Kidney epithelial cell (primary cell): ENCODE data around the gene OTUD4. TPM values are rescaled to one million over a fixed set of nuclear protein-coding genes. Genes with fewer than 3 reads are reported as not detected.
A peak's percentile ranks its signal among the peaks of the same experiment; 100 is the strongest.
"Not testable (repeated sequence)": the region's sequence is repeated elsewhere in the genome, so short reads cannot be mapped to it uniquely, and the experiment has no call there.

Experiments used
- DNase-seq: peaks from one replicate; pipeline ENCODE4 v3.0.0-alpha.2; 2010; ENCODE audit warnings: low read depth
- H3K27me3 ChIP-seq: 2 replicates; pipeline ENCODE4 v1.6.0; 2011; ENCODE audit warnings: low read length; ENCODE audit not compliant: control insufficient read depth, insufficient read depth
- H3K36me3 ChIP-seq: 2 replicates; pipeline ENCODE4 v1.5.1; 2011; ENCODE audit warnings: low read length; ENCODE audit not compliant: control insufficient read depth, insufficient read depth
- H3K4me3 ChIP-seq: 2 replicates; pipeline ENCODE4 v1.5.1; 2011; ENCODE audit warnings: low read depth, mild to moderate bottlenecking, control low read depth, low read length
- total RNA-seq: library from RNA; depleted of rRNA; stranded (reverse); fragments of >200 nt; gene quantifications from 2 replicates; pipeline ENCODE4 v1.2.3, GENCODE V29; 2015
- TF ChIP-seq, protein P1 (sequence below): IDR thresholded peaks from 2 replicates; pipeline ENCODE4 v1.5.1; 2011; ENCODE audit warnings: mild to moderate bottlenecking, moderate library complexity, low read length, control low read depth, inconsistent platforms; ENCODE audit not compliant: insufficient read depth, poor library complexity, severe bottlenecking

Gene OTUD4
- total RNA-seq, 1 donor from 2014 or later, result 33.7 TPM

DNA sequence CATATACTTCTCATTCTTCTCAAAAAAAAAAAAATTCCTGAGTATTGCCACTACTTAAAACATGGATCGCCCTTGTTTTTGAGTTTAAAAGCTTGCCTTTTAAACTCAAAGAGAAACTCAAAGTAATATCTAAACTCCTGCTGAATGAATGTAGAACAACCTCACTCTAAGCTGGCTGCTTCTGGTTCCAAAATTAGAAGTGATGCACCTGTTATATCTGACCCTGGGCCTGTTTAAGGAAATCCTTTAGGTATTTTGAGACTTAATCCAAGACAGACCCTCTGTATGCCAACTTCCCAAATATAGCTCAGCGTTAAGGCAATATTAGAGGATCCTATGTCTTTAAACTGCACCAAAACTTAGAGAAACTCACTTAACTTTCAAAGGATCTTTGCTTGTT is 1.8 kb upstream of the OTUD4 start:
- Histone ChIP-seq H3K4me3 (no peak overlapping the region), H3K36me3 (no peaks in the 10 kb centered on the region), H3K27me3 (no peaks in the 10 kb centered on the region)
- no peak for DNase-seq
- TF ChIP-seq, protein P1, sequence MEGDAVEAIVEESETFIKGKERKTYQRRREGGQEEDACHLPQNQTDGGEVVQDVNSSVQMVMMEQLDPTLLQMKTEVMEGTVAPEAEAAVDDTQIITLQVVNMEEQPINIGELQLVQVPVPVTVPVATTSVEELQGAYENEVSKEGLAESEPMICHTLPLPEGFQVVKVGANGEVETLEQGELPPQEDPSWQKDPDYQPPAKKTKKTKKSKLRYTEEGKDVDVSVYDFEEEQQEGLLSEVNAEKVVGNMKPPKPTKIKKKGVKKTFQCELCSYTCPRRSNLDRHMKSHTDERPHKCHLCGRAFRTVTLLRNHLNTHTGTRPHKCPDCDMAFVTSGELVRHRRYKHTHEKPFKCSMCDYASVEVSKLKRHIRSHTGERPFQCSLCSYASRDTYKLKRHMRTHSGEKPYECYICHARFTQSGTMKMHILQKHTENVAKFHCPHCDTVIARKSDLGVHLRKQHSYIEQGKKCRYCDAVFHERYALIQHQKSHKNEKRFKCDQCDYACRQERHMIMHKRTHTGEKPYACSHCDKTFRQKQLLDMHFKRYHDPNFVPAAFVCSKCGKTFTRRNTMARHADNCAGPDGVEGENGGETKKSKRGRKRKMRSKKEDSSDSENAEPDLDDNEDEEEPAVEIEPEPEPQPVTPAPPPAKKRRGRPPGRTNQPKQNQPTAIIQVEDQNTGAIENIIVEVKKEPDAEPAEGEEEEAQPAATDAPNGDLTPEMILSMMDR, result no peak

- Histone ChIP-seq H3K36me3 (no peaks in the 10 kb centered on the region), H3K4me3 (peak overlapping the region; percentile 52), H3K27me3 (no peaks in the 10 kb centered on the region)
- DNase-seq, result no peak
- TF ChIP-seq, protein P1, result no peak
Measured at GRCh38 chr4:145181091-145181501, 707 bp upstream of the OTUD4 start.

GRCh38 chr4:145179861-145180297 is 510 bp downstream of the OTUD4 start:
- not testable (repeated sequence) for DNase-seq, H3K27me3 ChIP-seq, H3K36me3 ChIP-seq
- peak overlapping the region; percentile 69 for H3K4me3 ChIP-seq

DNA sequence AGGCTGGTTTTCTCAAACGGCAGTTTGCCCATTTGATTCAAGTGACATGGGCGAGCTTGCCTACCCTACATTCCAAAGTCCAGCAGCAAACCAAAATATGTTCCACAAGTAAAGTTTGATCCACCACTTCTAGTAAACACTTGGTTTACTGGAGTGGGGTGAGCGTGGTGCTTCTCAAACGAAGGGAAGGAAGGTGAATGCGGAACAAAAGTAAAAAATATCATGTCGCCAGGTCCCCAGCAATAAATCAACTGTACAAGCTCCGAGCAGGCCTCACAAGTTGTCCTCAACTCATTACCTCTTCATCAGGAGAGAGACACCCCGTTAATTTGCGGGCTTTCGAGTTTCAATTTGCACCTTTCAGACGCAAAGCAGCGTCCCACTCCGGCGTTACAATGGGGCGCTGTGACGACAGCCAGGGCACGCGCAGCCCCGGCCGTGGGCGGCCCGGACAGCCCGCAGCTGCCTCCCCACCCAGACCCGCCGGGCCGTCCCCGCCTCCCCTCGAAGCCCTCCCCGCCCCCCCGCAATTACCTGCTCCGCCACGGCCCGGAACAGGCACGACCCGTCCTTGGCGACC is 1.0 kb downstream of the OTUD4 start:
- no peak for DNase-seq
- Histone ChIP-seq H3K36me3 (no peaks in the 10 kb centered on the region), H3K27me3 (no peaks in the 10 kb centered on the region), H3K4me3 (peak overlapping the region; percentile 69)
- TF ChIP-seq, protein P1, result no peak

DNA sequence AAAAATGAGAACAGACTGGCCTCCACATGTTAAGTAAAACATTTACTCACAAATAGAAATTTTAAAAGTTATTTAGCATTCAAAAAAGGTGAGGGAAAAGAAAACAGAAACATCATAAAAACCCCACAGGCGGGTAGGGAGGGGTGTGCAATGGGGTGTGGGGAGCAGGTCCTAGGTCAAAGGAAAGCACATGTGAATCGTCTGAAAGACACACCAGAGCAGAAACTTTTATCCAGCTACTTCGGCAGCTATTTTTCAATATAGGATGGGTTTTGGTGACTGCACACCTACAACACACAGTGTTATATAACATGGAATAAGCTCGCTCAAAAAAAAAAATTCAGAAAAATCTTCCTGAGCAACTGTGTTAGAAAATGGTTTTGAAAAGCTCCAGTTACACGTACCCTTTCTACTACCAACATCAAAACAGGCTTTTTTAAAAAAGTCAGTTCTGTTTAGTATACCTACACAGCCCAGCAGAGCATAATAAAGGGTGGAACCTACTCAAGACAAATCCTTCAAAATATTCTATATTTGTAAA is 1.6 kb downstream of the OTUD4 start:
- H3K27me3 ChIP-seq, result no peaks in the 10 kb centered on the region
- H3K36me3 ChIP-seq, result peaks cover 1% of the 10 kb centered on the region
- TF ChIP-seq, protein P1, result no peak
- H3K4me3 ChIP-seq, result peak overlapping the region; percentile 69
- no peak for DNase-seq

DNA sequence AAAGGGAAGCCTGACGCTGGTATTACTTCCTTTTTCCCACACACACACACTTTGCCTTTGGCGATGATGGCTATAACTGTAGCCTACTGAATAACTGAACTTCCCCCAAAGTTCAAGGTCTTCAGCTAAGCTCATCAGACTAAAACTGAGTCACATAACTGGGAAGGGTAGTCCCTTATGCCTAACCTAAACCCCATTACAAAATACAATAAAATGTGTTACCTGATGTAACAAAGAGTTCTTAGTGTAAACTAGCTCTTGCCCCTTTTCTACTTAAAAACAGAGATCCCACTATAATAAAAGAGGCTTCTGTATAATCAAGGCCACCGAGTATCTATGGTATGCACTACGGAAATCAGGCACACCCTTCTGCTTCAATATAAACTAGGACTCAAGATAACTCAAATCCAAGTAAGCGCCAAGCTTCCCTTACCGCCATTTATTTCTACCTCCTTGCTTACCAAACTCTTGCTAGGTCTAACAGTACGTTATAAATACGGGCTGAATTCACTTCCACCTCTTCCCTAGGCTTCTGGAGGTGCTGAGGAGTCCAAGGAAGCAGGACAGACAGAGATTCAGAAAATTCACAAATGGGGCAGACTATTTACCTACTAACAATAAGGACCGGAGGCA is 2.4 kb downstream of the OTUD4 start:
- Histone ChIP-seq H3K36me3 (peaks cover 1% of the 10 kb centered on the region), H3K4me3 (peak overlapping the region; percentile 69), H3K27me3 (no peaks in the 10 kb centered on the region)
- no peak for DNase-seq
- TF ChIP-seq, protein P1, result no peak
